GM12878 (cell line): ENCODE data around the gene SHOC1.

ENCODE experiments used
- CBX5 ChIP-seq: sonication (generic); IDR thresholded peaks from 2 replicates; pipeline ENCODE4 v1.6.1; 2016; ENCODE audit warnings: low read depth, moderate library complexity, mild to moderate bottlenecking, inconsistent platforms
- CHD2 ChIP-seq: IDR thresholded peaks from 2 replicates; pipeline ENCODE4 v1.6.1; 2011; ENCODE audit warnings: low read depth, low read length, improper control_type of control experiment, borderline replicate concordance
- EED ChIP-seq: sonication (generic); IDR thresholded peaks from 2 replicates; pipeline ENCODE4 v1.6.1; 2016; ENCODE audit warnings: antibody characterized with exemption, low read depth
- EP300 ChIP-seq, 2 experiments: fragments of 150-350 bp in 1 of 2; IDR thresholded peaks; 2 replicates each; pipeline ENCODE4 v1.6.1; 2011 to 2012; ENCODE audit warnings: low read depth in 2 of 2, low read length in 2 of 2, borderline replicate concordance in 1 of 2, improper control_type of control experiment in 1 of 2, inconsistent platforms in 1 of 2; ENCODE audit not compliant: control insufficient read depth in 1 of 2
- KDM1A ChIP-seq: fragments of 200-600 bp; sonication (generic); IDR thresholded peaks from 2 replicates; pipeline ENCODE4 v1.6.1; 2016; ENCODE audit warnings: borderline replicate concordance
- LARP7 ChIP-seq: fragments of 450-650 bp; IDR thresholded peaks from 2 replicates; pipeline ENCODE4 v1.6.1; 2017; ENCODE audit warnings: mild to moderate bottlenecking
- POLR2AphosphoS5 ChIP-seq: IDR thresholded peaks from 2 replicates; pipeline ENCODE4 v1.6.1; 2011; ENCODE audit warnings: mild to moderate bottlenecking, low read length, inconsistent platforms
- WRNIP1 ChIP-seq: IDR thresholded peaks from 2 replicates; pipeline ENCODE4 v1.6.1; 2011; ENCODE audit warnings: low read depth, low read length, improper control_type of control experiment, borderline replicate concordance
- TF ChIP-seq, protein P1 (sequence below): IDR thresholded peaks from 2 replicates; pipeline ENCODE4 v1.6.1; 2011; ENCODE audit warnings: low read depth, low read length, improper control_type of control experiment, borderline replicate concordance
- TF ChIP-seq, protein P2 (sequence below): IDR thresholded peaks from 2 replicates; pipeline ENCODE4 v1.6.1; 2012; ENCODE audit warnings: low read length, inconsistent platforms
- TF ChIP-seq, protein P3 (sequence below), 3 experiments: IDR thresholded peaks in 2 of 3; conservative IDR thresholded peaks in 1 of 3; 2 replicates each; pipeline ENCODE4 v1.5.1; 2011; ENCODE audit warnings: low read depth in 3 of 3, low read length in 3 of 3, mild to moderate bottlenecking in 3 of 3, control low read depth in 2 of 3, moderate library complexity in 2 of 3, inconsistent platforms in 1 of 3, mixed read lengths in 1 of 3; ENCODE audit not compliant: control insufficient read depth in 2 of 3, insufficient read depth in 1 of 3; ENCODE audit errors: extremely low read depth in 1 of 3
- TF ChIP-seq, protein P4 (sequence below): IDR thresholded peaks from 2 replicates; pipeline ENCODE4 v1.6.1; 2012; ENCODE audit warnings: mild to moderate bottlenecking, low read depth, low read length

DNA sequence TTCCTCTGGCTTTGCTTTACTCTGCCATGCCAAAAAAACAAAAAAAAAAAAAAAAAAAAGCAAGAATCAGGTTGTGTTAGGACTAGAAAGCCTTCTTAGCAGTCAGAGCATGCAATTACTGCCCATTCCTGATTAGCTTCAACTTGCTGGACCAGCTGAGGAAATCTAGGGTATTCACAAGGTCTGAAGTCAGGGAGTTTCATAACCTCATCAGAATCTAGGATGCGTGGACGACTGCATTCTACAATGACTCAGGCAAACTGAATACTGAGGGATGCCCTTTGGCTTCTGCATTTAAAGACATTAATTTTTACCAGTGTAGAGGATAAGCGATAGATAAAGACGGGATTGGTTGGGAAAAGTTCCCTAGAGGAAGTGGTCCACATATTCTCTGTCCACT is 39.2 kb upstream of the SHOC1 start:
- TF ChIP-seq, protein P1, sequence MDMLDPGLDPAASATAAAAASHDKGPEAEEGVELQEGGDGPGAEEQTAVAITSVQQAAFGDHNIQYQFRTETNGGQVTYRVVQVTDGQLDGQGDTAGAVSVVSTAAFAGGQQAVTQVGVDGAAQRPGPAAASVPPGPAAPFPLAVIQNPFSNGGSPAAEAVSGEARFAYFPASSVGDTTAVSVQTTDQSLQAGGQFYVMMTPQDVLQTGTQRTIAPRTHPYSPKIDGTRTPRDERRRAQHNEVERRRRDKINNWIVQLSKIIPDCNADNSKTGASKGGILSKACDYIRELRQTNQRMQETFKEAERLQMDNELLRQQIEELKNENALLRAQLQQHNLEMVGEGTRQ = no peak
- TF ChIP-seq CHD2 (no peak), POLR2AphosphoS5 (no peak), EP300 (IDR thresholded peaks at IDR 0.05; ENCODE audit: borderline replicate concordance in 1 of 2, control insufficient read depth in 1 of 2, low read depth in 2 of 2, low read length in 2 of 2) (no peak), CBX5 (no peak), EED (no peak), LARP7 (no peak), KDM1A (no peak), WRNIP1 (no peak)
- TF ChIP-seq, protein P2, sequence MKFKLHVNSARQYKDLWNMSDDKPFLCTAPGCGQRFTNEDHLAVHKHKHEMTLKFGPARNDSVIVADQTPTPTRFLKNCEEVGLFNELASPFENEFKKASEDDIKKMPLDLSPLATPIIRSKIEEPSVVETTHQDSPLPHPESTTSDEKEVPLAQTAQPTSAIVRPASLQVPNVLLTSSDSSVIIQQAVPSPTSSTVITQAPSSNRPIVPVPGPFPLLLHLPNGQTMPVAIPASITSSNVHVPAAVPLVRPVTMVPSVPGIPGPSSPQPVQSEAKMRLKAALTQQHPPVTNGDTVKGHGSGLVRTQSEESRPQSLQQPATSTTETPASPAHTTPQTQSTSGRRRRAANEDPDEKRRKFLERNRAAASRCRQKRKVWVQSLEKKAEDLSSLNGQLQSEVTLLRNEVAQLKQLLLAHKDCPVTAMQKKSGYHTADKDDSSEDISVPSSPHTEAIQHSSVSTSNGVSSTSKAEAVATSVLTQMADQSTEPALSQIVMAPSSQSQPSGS = no peak
- TF ChIP-seq, protein P3, sequence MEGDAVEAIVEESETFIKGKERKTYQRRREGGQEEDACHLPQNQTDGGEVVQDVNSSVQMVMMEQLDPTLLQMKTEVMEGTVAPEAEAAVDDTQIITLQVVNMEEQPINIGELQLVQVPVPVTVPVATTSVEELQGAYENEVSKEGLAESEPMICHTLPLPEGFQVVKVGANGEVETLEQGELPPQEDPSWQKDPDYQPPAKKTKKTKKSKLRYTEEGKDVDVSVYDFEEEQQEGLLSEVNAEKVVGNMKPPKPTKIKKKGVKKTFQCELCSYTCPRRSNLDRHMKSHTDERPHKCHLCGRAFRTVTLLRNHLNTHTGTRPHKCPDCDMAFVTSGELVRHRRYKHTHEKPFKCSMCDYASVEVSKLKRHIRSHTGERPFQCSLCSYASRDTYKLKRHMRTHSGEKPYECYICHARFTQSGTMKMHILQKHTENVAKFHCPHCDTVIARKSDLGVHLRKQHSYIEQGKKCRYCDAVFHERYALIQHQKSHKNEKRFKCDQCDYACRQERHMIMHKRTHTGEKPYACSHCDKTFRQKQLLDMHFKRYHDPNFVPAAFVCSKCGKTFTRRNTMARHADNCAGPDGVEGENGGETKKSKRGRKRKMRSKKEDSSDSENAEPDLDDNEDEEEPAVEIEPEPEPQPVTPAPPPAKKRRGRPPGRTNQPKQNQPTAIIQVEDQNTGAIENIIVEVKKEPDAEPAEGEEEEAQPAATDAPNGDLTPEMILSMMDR (IDR thresholded peaks at IDR 0.05 in 2 of 3, conservative IDR thresholded peaks at IDR 0.05 in 1 of 3; ENCODE audit: control insufficient read depth in 2 of 3, extremely low read depth in 1 of 3, insufficient read depth in 1 of 3, low read depth in 3 of 3, low read length in 3 of 3) = no peak
- TF ChIP-seq, protein P4, sequence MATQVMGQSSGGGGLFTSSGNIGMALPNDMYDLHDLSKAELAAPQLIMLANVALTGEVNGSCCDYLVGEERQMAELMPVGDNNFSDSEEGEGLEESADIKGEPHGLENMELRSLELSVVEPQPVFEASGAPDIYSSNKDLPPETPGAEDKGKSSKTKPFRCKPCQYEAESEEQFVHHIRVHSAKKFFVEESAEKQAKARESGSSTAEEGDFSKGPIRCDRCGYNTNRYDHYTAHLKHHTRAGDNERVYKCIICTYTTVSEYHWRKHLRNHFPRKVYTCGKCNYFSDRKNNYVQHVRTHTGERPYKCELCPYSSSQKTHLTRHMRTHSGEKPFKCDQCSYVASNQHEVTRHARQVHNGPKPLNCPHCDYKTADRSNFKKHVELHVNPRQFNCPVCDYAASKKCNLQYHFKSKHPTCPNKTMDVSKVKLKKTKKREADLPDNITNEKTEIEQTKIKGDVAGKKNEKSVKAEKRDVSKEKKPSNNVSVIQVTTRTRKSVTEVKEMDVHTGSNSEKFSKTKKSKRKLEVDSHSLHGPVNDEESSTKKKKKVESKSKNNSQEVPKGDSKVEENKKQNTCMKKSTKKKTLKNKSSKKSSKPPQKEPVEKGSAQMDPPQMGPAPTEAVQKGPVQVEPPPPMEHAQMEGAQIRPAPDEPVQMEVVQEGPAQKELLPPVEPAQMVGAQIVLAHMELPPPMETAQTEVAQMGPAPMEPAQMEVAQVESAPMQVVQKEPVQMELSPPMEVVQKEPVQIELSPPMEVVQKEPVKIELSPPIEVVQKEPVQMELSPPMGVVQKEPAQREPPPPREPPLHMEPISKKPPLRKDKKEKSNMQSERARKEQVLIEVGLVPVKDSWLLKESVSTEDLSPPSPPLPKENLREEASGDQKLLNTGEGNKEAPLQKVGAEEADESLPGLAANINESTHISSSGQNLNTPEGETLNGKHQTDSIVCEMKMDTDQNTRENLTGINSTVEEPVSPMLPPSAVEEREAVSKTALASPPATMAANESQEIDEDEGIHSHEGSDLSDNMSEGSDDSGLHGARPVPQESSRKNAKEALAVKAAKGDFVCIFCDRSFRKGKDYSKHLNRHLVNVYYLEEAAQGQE = no peak
